ENCODE measurements around the gene ITPR2.

- TF ChIP-seq NFE2L2 (conservative IDR thresholded peaks at IDR 0.05; ENCODE audit: low read length) (no peak), POLR2AphosphoS2 (conservative IDR thresholded peaks at IDR 0.05; ENCODE audit: low read length) (no peak)
Measured at GRCh38 chr12:26728205-26729050, 104.6 kb downstream of the ITPR2 start.

All from A549 (cell line).